Mucosa of stomach (tissue), 1 donor: Measurements from ENCODE around the gene PLBD2.

Experiments
- H3K27me3 ChIP-seq: one replicate; pipeline ENCODE4 v1.7.0; 2013; ENCODE audit warnings: mild to moderate bottlenecking, low read length; ENCODE audit not compliant: control insufficient read depth, insufficient read depth
- H3K36me3 ChIP-seq: one replicate; pipeline ENCODE4 v1.7.0; 2013; ENCODE audit warnings: low read length; ENCODE audit not compliant: control insufficient read depth, insufficient read depth
- H3K4me1 ChIP-seq: one replicate; pipeline ENCODE4 v1.7.0; 2013; ENCODE audit warnings: mild to moderate bottlenecking, low read length; ENCODE audit not compliant: control insufficient read depth, insufficient read depth
- H3K4me3 ChIP-seq: one replicate; pipeline ENCODE4 v1.7.0; 2013; ENCODE audit warnings: low read length
- H3K9ac ChIP-seq: one replicate; pipeline ENCODE4 v1.7.0; 2013; ENCODE audit warnings: mild to moderate bottlenecking, low read length, moderate library complexity
- H3K9me3 ChIP-seq: one replicate; pipeline ENCODE4 v1.7.0; 2013; ENCODE audit warnings: mild to moderate bottlenecking, low read length, moderate library complexity; ENCODE audit not compliant: control insufficient read depth
- donor health status: Pancreatic carcinoma.

Gene PLBD2, protein sequence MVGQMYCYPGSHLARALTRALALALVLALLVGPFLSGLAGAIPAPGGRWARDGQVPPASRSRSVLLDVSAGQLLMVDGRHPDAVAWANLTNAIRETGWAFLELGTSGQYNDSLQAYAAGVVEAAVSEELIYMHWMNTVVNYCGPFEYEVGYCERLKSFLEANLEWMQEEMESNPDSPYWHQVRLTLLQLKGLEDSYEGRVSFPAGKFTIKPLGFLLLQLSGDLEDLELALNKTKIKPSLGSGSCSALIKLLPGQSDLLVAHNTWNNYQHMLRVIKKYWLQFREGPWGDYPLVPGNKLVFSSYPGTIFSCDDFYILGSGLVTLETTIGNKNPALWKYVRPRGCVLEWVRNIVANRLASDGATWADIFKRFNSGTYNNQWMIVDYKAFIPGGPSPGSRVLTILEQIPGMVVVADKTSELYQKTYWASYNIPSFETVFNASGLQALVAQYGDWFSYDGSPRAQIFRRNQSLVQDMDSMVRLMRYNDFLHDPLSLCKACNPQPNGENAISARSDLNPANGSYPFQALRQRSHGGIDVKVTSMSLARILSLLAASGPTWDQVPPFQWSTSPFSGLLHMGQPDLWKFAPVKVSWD

DNA sequence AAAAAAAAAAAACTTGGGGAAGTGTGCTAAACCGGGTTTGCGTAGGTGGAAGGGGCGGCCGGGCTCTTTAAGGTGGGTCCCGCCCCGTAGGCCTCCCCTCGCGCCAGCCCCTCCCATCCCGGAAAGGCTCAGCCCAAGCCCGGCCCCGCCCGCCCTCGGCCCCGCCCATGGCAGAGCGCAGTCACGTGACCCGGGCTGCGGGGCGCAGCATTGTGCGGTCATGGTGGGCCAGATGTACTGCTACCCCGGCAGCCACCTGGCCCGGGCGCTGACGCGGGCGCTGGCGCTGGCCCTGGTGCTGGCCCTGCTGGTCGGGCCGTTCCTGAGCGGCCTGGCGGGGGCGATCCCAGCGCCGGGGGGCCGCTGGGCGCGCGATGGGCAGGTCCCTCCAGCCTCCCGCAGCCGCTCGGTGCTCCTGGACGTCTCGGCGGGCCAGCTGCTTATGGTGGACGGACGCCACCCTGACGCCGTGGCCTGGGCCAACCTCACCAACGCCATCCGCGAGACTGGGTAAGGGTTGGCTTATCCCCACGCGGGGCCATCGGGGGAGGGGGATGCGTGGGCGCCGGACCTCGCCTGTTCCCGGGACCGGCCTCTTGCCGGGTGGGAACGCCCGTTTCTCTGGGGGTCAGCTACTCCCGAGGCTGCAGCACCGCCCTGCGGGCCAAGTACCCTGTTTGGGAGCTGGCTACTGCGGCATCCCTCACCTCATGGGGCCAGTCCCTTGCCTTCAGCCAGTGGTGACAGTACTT is at the start of gene PLBD2:
PLBD2 (plus strand) TSS at position 207 of the 752 bp plus-strand sequence; CDS start at position 221, 14 bp downstream.
- H3K36me3 ChIP-seq = no peaks in the 10 kb centered on the region
- H3K27me3 ChIP-seq = no peaks in the 10 kb centered on the region
- peak within 1 kb of the TSS; percentile 71 for H3K4me3 ChIP-seq
- H3K9ac ChIP-seq = peak within 1 kb of the TSS; percentile 80
- H3K9me3 ChIP-seq = no peaks in the 10 kb centered on the region
- H3K4me1 ChIP-seq = peaks cover 7% of the 10 kb centered on the region

DNA sequence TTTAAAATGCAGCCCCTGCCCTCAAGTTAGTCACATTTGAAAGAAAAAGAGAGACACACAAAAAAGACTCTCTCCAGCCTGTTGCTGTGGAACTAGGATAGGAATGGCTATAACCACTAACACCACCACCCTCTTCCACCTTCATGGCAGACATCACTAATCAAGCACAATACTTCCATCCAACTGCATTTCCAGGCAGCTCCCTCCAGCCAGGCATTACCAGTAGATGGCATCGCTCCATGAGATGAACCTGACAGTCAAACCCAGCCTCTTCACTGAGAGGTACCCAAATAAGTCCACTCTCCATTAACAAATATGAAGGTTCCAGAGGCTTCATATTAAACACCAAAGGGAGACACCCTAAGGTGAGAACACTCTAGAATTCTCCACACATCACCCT is 47.9 kb upstream of the PLBD2 start:
- Histone ChIP-seq H3K4me3 (no peak overlapping the region), H3K4me1 (no peaks in the 10 kb centered on the region), H3K9ac (no peak overlapping the region), H3K36me3 (peaks cover under 1% of the 10 kb centered on the region), H3K9me3 (no peaks in the 10 kb centered on the region), H3K27me3 (no peaks in the 10 kb centered on the region)

DNA sequence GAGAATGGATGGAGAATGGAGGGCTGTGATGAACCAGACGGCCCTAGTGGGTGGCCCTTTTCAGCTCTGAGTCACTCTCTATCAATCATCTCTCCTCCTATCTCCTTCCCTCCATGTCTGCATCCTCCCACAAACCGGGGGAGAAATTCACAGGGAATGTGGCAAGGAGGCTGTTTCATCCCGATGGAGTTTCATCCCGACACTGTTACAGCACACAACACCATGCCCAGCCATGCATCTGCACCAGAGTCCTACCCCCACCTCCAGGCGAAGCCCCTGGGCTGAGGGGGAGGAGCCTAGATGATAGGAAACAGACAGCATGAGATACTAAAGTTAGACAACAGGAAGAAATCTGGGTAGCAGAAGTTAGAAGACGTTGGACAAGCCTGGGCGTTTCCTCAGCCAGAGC is 44.3 kb upstream of the PLBD2 start:
- no peak overlapping the region for H3K9ac ChIP-seq
- no peaks in the 10 kb centered on the region for H3K9me3 ChIP-seq
- H3K4me3 ChIP-seq = no peak overlapping the region
- H3K27me3 ChIP-seq = no peaks in the 10 kb centered on the region
- H3K4me1 ChIP-seq = no peaks in the 10 kb centered on the region
- no peaks in the 10 kb centered on the region for H3K36me3 ChIP-seq

DNA sequence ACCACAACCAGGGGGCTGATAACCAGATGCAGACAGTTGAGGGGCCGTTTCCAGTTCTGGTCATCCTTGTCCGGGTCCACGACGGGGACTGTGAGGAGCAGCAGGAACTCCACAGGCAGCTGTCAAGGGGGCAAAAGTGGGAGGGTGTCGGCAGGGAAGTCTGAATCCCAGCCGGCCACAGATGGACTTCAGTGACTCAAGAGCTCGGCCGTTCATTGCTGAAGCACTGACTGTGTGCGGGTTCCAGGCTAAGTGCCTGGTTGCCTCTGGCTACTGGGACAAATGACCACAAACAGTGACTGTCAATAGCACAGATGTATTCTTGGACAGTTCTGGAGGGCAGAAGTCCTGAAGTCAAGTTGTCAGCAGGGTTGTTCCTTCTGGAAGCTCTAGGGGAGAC is 43.0 kb upstream of the PLBD2 start:
- Histone ChIP-seq H3K36me3 (no peaks in the 10 kb centered on the region), H3K4me3 (no peak overlapping the region), H3K9ac (no peak overlapping the region), H3K27me3 (no peaks in the 10 kb centered on the region), H3K4me1 (no peaks in the 10 kb centered on the region), H3K9me3 (no peaks in the 10 kb centered on the region)

DNA sequence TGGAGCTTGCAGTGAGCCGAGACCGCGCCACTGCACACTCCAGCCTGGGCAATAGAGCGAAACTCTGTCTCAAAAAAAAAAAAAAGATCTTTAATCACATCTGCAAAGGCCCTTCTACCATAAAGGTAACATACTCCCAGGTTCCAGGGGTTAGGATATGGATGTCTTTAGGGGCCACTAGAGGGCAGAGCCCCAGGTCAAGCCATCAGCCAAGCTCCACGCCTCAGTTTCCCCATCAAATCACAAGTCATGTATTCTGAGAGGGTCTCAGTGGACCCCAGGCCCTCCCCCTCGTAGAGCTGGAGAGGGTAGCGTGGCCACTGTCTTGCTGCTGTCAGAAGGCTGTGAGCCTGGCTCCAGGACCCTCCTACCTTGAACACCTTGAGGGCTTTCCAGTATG is 42.2 kb upstream of the PLBD2 start:
- Histone ChIP-seq H3K9me3 (no peaks in the 10 kb centered on the region), H3K27me3 (no peaks in the 10 kb centered on the region), H3K9ac (no peak overlapping the region), H3K4me3 (no peak overlapping the region), H3K36me3 (no peaks in the 10 kb centered on the region), H3K4me1 (no peaks in the 10 kb centered on the region)

DNA sequence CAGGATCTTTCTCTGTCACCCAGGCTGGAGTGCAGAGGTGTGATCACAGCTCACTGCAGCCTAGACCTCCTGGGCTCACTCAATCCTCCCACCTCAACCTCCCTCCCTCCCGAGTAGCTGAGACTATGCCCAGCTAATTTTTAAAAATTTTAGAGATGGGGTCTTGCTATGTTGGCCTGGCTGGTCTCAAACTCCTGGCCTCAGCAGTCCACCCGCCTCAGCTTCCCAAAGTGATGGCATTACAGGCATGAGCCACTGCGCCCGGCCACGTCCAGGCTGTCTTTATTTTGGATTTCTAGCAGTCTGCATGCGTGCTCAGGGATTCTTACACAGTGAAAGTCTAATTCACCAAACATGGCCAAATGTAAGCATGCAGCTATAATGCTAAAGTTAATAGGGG is 41.3 kb upstream of the PLBD2 start:
- Histone ChIP-seq H3K9me3 (no peaks in the 10 kb centered on the region), H3K27me3 (no peaks in the 10 kb centered on the region), H3K36me3 (no peaks in the 10 kb centered on the region), H3K9ac (no peak overlapping the region), H3K4me1 (no peaks in the 10 kb centered on the region), H3K4me3 (no peak overlapping the region)

DNA sequence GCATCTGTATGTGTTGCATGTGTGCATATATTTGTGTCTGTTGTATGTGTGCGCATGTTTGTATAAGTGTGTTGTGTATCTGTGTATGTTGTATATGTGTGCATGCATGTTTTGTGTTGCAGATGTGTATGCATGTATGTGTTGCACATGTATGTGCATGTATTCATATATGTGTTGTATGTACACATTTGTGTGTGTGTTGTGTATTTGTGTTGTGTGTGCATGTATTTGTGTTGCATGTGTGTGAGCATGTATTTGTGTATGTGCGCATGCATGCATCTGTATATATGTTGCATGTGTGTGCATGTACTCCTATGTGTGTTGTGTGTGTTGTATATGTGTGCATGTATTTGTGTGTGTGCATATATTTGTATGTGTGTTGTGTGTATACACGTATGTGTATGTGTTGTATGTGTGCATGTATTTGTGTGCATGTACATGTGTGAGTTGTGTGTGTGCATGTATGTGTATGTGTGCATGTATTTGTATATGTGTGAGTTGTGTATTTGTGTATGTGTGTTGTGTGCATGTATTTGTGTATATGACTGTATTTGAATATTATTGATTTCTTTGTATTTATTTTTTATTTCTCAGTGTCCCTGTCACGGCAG is 40.2 kb upstream of the PLBD2 start:
- Histone ChIP-seq H3K4me3 (no peak overlapping the region), H3K36me3 (no peaks in the 10 kb centered on the region), H3K4me1 (no peaks in the 10 kb centered on the region), H3K9ac (no peak overlapping the region), H3K27me3 (no peaks in the 10 kb centered on the region), H3K9me3 (no peaks in the 10 kb centered on the region)

DNA sequence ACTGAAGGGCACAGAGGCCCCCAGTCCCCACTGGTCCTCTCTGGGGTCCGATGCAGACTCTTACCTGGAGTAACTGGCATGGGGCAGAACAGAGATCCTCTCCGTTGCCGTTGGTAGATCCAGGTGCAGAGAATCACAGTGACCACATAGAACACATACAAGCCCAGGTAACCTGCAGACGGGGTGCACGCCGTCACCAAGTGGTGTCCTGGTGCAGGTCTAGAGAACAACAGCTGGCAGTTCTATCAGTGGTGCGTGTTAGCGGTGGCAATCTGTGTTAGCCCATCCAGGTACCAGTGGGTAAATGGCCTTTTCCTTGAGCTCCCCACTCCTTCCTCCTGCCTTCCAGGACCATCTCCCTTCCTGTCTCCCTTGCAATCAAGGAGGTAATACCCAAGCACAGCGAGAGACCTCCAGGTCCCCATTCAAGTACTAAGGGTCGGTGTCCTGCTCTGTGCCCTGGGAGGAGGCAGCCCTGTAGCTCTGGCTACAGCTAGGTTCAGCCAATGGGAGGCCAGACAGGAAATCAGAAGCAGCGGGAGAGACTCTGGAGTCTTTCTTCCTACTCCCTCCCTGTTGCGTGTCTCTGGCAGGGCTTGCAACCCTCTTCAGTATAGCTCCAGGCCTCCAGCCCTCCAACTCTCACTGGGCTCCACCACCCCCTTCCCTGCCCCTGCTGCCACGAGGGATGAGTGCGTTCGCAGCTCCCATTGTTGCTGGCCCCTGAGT is 39.3 kb upstream of the PLBD2 start:
- H3K4me1 ChIP-seq = no peaks in the 10 kb centered on the region
- no peak overlapping the region for H3K4me3 ChIP-seq
- no peaks in the 10 kb centered on the region for H3K27me3 ChIP-seq
- H3K9me3 ChIP-seq = no peaks in the 10 kb centered on the region
- no peaks in the 10 kb centered on the region for H3K36me3 ChIP-seq
- no peak overlapping the region for H3K9ac ChIP-seq

DNA sequence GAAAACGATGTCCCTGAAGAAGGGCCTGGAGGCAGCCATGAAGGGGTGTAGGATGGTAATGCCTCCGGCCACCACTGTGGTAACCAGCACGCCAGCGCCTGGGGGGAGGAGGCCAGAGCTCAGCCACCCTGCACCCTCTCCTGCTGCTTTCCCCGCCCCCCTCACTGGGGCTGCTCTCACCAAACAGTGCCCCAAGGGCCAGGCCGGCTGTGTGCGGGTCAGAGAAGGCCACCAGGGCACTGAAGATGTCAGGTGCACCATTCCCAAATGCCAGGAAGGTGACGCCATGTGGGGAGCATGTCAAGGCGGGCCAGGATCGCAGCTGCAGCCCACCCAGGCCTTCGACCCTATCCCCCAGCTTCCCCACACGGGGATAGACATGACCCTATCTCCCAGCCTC is 38.0 kb upstream of the PLBD2 start:
- Histone ChIP-seq H3K36me3 (no peaks in the 10 kb centered on the region), H3K4me1 (no peaks in the 10 kb centered on the region), H3K27me3 (no peaks in the 10 kb centered on the region), H3K9me3 (no peaks in the 10 kb centered on the region), H3K4me3 (no peak overlapping the region), H3K9ac (no peak overlapping the region)

DNA sequence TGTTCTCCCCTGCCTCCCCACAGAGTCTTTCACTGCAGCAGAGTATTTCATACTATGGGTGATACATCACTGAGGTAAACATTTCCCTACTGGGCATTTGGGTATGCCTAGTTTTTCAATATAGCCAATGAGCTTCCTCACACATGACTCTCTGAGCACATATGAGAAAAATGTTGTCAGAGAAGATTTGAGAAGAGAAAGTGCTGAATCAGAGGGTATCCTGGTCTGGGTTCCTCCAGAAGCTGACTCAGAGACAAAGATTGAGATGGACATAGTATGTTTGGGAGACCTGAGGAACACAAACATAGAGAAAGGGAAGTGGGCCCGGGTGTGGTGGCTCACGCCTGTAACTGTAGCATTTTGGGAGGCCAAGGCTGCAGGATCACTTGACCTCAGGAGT is 36.0 kb upstream of the PLBD2 start:
- H3K36me3 ChIP-seq = no peaks in the 10 kb centered on the region

DNA sequence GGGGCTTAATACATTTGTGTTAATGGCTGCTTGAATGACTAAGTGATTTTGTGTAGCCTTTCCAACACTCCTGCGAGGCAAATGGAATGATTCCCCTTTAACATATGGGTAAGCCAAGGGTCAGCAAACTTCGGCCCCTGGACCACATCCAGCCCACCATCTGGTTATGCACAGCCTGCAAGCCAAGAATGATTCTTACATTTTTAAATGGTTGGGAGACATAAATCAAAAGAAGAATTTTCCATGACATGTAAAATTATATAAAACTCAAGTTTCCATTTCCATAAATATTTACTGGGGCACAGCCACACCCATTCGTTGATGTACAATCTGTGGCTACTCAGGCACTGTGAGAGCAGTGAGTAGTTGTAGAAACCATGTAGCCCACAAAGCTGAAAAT is 32.5 kb upstream of the PLBD2 start:
- no peaks in the 10 kb centered on the region for H3K27me3 ChIP-seq
- H3K4me1 ChIP-seq = no peaks in the 10 kb centered on the region
- H3K9ac ChIP-seq = no peak overlapping the region
- no peaks in the 10 kb centered on the region for H3K36me3 ChIP-seq
- H3K9me3 ChIP-seq = no peaks in the 10 kb centered on the region
- H3K4me3 ChIP-seq = no peak overlapping the region

More for the DNA sequence above, 36.0 kb upstream of the PLBD2 start:
- Histone ChIP-seq H3K27me3 (no peaks in the 10 kb centered on the region), H3K9me3 (no peaks in the 10 kb centered on the region), H3K4me3 (no peak overlapping the region), H3K9ac (no peak overlapping the region), H3K4me1 (no peaks in the 10 kb centered on the region)
